ENCODE results near the gene VAT1L.

Gene VAT1L

DNA sequence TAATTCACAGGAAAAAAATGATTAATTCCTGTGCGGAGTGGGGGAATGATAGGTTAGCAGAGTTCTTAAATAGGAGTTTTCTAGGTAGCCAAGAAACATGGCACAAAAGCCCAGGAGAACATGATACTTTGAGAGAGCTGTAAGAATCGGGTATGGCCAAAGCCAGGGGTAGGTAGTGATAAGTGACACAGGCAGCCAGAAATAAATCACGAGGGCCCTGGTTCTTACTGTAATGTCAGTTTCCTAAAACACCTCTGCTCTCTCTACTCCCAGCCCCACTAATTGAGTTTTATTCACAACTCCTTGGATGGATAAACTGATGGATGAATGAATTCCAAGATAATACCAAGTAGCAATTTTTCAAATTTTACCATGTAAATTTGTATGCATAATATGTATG, 54.1 kb downstream of the VAT1L start:
- no peaks in the 10 kb centered on the region for H3K36me3 ChIP-seq
- no peaks in the 10 kb centered on the region for H3K9me3 ChIP-seq
- no peaks in the 10 kb centered on the region for H3K27me3 ChIP-seq
- no peak overlapping the region for H3K27ac ChIP-seq
- H3K4me1 ChIP-seq (ENCODE audit: control insufficient read depth in 1 of 2, insufficient read depth in 1 of 2, low read depth in 1 of 2, low read length in 1 of 2) = no peaks in the 10 kb centered on the region
- H3K4me3 ChIP-seq (ENCODE audit: low read depth in 1 of 2, low read length in 1 of 2) = no peak overlapping the region
- TF ChIP-seq, protein P1, sequence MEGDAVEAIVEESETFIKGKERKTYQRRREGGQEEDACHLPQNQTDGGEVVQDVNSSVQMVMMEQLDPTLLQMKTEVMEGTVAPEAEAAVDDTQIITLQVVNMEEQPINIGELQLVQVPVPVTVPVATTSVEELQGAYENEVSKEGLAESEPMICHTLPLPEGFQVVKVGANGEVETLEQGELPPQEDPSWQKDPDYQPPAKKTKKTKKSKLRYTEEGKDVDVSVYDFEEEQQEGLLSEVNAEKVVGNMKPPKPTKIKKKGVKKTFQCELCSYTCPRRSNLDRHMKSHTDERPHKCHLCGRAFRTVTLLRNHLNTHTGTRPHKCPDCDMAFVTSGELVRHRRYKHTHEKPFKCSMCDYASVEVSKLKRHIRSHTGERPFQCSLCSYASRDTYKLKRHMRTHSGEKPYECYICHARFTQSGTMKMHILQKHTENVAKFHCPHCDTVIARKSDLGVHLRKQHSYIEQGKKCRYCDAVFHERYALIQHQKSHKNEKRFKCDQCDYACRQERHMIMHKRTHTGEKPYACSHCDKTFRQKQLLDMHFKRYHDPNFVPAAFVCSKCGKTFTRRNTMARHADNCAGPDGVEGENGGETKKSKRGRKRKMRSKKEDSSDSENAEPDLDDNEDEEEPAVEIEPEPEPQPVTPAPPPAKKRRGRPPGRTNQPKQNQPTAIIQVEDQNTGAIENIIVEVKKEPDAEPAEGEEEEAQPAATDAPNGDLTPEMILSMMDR (IDR thresholded peaks at IDR 0.05) = no peak

DNA sequence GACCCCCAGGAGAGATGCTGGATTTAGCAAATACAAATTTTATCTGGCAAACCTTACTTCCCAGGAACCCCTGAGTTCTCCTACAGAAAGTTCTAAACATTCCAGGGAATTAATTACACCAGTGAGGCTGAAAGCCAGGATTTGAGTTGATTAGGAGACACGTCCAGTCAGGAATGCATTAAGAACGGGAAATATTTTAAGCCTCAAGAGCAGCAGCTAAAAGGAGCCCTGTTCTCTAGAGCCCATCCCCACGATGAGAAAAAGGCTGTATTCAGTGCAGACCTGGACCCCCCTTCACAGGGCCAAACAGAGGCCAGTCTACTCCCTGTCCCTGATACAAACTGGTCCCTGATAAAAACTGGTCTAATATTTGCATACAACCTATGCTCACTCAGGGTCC, 55.0 kb downstream of the VAT1L start:
- Histone ChIP-seq H3K27ac (no peak overlapping the region), H3K27me3 (no peaks in the 10 kb centered on the region), H3K4me3 (ENCODE audit: low read depth in 1 of 2, low read length in 1 of 2) (no peak overlapping the region), H3K4me1 (ENCODE audit: control insufficient read depth in 1 of 2, insufficient read depth in 1 of 2, low read depth in 1 of 2, low read length in 1 of 2) (no peaks in the 10 kb centered on the region), H3K36me3 (no peaks in the 10 kb centered on the region), H3K9me3 (no peaks in the 10 kb centered on the region)
- TF ChIP-seq, protein P1 (IDR thresholded peaks at IDR 0.05) = no peak

DNA sequence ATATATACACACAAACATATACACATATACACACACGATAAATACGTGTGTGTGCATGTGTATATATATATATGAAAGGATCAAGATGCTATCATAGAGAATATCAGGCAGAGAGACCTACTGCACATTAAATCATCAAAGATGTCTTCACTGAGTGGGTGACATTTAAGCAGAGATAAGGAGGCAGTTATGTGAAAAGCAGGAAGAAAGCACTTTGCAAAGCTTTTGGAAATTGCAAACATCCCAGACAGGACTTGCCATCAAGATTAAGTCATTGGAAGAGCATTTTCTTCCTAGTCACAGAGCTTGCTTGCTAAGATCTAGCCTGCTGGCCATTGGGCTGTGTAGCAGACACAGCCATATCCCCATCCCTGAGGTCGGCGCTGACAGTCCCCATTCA, 56.4 kb downstream of the VAT1L start:
- no peak overlapping the region for H3K4me3 ChIP-seq (ENCODE audit: low read depth in 1 of 2, low read length in 1 of 2)
- no peaks in the 10 kb centered on the region for H3K4me1 ChIP-seq (ENCODE audit: control insufficient read depth in 1 of 2, insufficient read depth in 1 of 2, low read depth in 1 of 2, low read length in 1 of 2)
- no peaks in the 10 kb centered on the region for H3K36me3 ChIP-seq
- H3K27me3 ChIP-seq = no peaks in the 10 kb centered on the region
- TF ChIP-seq, protein P1 (IDR thresholded peaks at IDR 0.05) = no peak
- H3K27ac ChIP-seq = no peak overlapping the region
- H3K9me3 ChIP-seq = no peaks in the 10 kb centered on the region

DNA sequence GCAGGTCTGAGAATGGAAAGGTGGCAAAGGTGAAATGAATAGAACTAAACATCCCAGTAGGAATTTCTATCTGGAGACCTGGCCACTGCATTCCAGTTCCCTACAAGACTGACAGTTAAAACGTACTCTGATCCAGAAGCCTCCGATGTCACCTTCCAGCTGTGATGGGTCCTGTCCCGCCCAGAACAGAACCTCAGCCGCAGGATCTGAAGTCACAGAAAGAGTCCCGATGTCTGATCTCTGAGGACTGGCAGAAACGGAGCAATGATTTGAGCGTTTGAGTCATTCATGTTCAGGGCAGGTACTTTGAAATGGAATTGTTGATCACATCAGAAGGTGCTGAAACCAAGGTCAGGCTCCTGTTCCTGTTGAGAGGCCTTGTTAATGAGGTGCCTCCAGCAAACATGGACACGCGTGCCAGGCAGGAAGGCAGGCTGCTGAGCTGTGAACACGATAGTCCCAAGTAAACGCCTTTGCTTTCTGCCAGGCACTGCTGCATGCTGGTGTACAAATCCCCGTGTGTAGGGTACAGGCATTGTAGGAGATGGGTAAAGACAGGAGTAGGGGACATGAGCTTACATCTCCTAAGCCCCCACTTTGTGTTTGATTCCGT, 61.4 kb downstream of the VAT1L start:
- H3K27me3 ChIP-seq = no peaks in the 10 kb centered on the region
- no peaks in the 10 kb centered on the region for H3K4me1 ChIP-seq (ENCODE audit: control insufficient read depth in 1 of 2, insufficient read depth in 1 of 2, low read depth in 1 of 2, low read length in 1 of 2)
- TF ChIP-seq, protein P1 (IDR thresholded peaks at IDR 0.05) = no peak
- H3K9me3 ChIP-seq = no peaks in the 10 kb centered on the region
- no peak overlapping the region for H3K27ac ChIP-seq
- H3K36me3 ChIP-seq = no peaks in the 10 kb centered on the region
- H3K4me3 ChIP-seq (ENCODE audit: low read depth in 1 of 2, low read length in 1 of 2) = no peak overlapping the region

DNA sequence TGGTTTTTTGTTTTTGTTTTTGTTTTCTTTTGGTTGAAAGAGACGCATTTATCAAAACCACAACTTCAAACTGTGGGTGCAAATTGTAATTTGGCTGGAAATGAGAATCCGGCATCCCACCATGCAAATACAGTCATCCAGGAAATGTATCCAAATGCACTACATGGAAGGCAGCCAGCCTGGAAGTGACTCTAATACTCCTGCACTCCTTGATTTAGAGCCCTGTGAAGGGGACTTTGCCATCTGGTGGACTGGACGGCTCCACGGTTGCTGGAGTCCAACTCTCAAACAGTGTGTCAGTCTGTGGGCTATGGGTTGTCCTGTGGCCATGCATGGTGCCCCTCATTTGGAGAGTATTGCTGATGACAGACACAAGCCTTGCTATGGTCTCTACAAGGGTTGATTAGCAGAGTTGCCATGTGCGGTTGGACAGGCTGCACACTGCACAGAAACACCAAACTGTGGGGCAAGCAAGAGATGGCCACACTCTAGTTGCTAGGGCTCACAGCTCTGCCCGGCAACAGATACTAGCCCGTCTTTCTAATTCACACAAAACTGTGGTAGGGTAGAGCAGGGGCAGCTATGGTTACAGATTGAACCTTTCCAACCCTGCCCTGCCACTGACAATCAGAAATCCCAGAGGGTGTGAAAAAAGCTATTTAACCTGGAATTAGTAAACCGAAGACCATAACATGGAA, 62.4 kb downstream of the VAT1L start:
- H3K27ac ChIP-seq = no peak overlapping the region
- no peaks in the 10 kb centered on the region for H3K27me3 ChIP-seq
- no peak overlapping the region for H3K4me3 ChIP-seq (ENCODE audit: low read depth in 1 of 2, low read length in 1 of 2)
- H3K36me3 ChIP-seq = no peaks in the 10 kb centered on the region
- H3K4me1 ChIP-seq (ENCODE audit: control insufficient read depth in 1 of 2, insufficient read depth in 1 of 2, low read depth in 1 of 2, low read length in 1 of 2) = no peaks in the 10 kb centered on the region
- TF ChIP-seq, protein P1 (IDR thresholded peaks at IDR 0.05) = no peak
- no peaks in the 10 kb centered on the region for H3K9me3 ChIP-seq
